NOMO-1 treated with DMSO at 0.1 percent for 48 hours (cell line): ENCODE results near the gene MYO5A.

Experiments
- DNase-seq: peaks from one replicate; lab custom pipeline; 2025; ENCODE audit not compliant: unreplicated experiment; lab: John Stamatoyannopoulos, UW

MYO5A gene

GRCh38 chr15:52338058-52338457, 190.6 kb downstream of the MYO5A start:
- no peak for DNase-seq

GRCh38 chr15:52337198-52337853, 191.4 kb downstream of the MYO5A start:
- DNase-seq: no peak

- no peak for DNase-seq
These were observed 192.2 kb downstream of the MYO5A start for GRCh38 chr15:52336529-52336928.

GRCh38 chr15:52334491-52335160, 194.1 kb downstream of the MYO5A start:
- no peak for DNase-seq

GRCh38 chr15:52331490-52332240, 197.0 kb downstream of the MYO5A start:
- DNase-seq: peak; percentile 35

GRCh38 chr15:52329987-52330386, 198.7 kb downstream of the MYO5A start:
- DNase-seq: no peak

GRCh38 chr15:52329150-52329549, 199.5 kb downstream of the MYO5A start:
- DNase-seq: no peak

GRCh38 chr15:52328680-52329079, 200.0 kb downstream of the MYO5A start:
- no peak for DNase-seq

GRCh38 chr15:52326756-52327155, 201.9 kb downstream of the MYO5A start:
- no peak for DNase-seq

- no peak for DNase-seq
These were observed 204.6 kb downstream of the MYO5A start for GRCh38 chr15:52324109-52324508.

- no peak for DNase-seq
These were observed 209.8 kb downstream of the MYO5A start for GRCh38 chr15:52318729-52319500.

- no peak for DNase-seq
These were observed 211.0 kb downstream of the MYO5A start for GRCh38 chr15:52317688-52318087.

GRCh38 chr15:52317022-52317421, 211.7 kb downstream of the MYO5A start:
- no peak for DNase-seq

- DNase-seq: no peak
These were observed 219.5 kb downstream of the MYO5A start for GRCh38 chr15:52309154-52309548.

GRCh38 chr15:52308446-52309153, 220.1 kb downstream of the MYO5A start:
- DNase-seq: no peak

- DNase-seq: no peak
These were observed 220.8 kb downstream of the MYO5A start for GRCh38 chr15:52307847-52308246.

- no peak for DNase-seq
These were observed 222.4 kb downstream of the MYO5A start for GRCh38 chr15:52306270-52306669.

GRCh38 chr15:52303093-52303772, 225.4 kb downstream of the MYO5A start:
- no peak for DNase-seq

GRCh38 chr15:52301265-52301847, 227.3 kb downstream of the MYO5A start:
- DNase-seq: no peak
